H9 (cell line): ENCODE measurements around the gene FBXO31. TPM values are rescaled to one million over a fixed set of nuclear protein-coding genes. Genes with fewer than 3 reads are reported as not detected.

Experiments used
- DNase-seq: peaks from one replicate; pipeline ENCODE4 v3.0.0-alpha.2; 2017
- H2AFZ ChIP-seq: one replicate; pipeline ENCODE4 v1.6.1; 2013; ENCODE audit warnings: mild to moderate bottlenecking, low read length, control low read depth, moderate library complexity
- H2AK5ac ChIP-seq: 2 replicates; pipeline ENCODE4 v1.6.1; 2013; ENCODE audit warnings: low read length, control low read depth, mixed read lengths; ENCODE audit not compliant: insufficient read length
- H2BK120ac ChIP-seq: one replicate; pipeline ENCODE4 v1.6.1; 2013; ENCODE audit warnings: low read depth, mild to moderate bottlenecking, low read length, control low read depth, inconsistent platforms; ENCODE audit not compliant: poor library complexity, severe bottlenecking
- H2BK12ac ChIP-seq: 2 replicates; pipeline ENCODE4 v1.6.1; 2013; ENCODE audit warnings: low read length, control low read depth, mixed read lengths, low read depth; ENCODE audit not compliant: insufficient read length
- H2BK15ac ChIP-seq: 2 replicates; pipeline ENCODE4 v1.6.1; 2013; ENCODE audit warnings: low read depth, low read length, control low read depth
- H2BK20ac ChIP-seq: one replicate; pipeline ENCODE4 v1.6.1; 2013; ENCODE audit warnings: low read depth, mild to moderate bottlenecking, low read length, control low read depth, inconsistent platforms; ENCODE audit not compliant: poor library complexity, severe bottlenecking
- H2BK5ac ChIP-seq: 2 replicates; pipeline ENCODE4 v1.6.1; 2013; ENCODE audit warnings: low read length, control low read depth, mixed read lengths; ENCODE audit not compliant: insufficient read length
- H3K14ac ChIP-seq: 2 replicates; pipeline ENCODE4 v1.6.1; 2013; ENCODE audit warnings: low read length, control low read depth; ENCODE audit not compliant: insufficient read depth
- H3K18ac ChIP-seq: 2 replicates; pipeline ENCODE4 v1.6.1; 2013; ENCODE audit warnings: low read depth, mild to moderate bottlenecking, mixed read lengths, low read length, control low read depth; ENCODE audit not compliant: insufficient read length
- H3K23ac ChIP-seq: 2 replicates; pipeline ENCODE4 v1.6.1; 2013; ENCODE audit warnings: low read length, control low read depth, mixed read lengths, low read depth; ENCODE audit not compliant: insufficient read length
- H3K23me2 ChIP-seq: 2 replicates; pipeline ENCODE4 v1.6.1; 2013; ENCODE audit warnings: low read depth, mild to moderate bottlenecking, mixed read lengths, low read length, control low read depth; ENCODE audit not compliant: insufficient read length, poor library complexity, severe bottlenecking
- H3K27ac ChIP-seq: 2 replicates; pipeline ENCODE4 v1.5.1; 2013; ENCODE audit warnings: low read length, control low read depth, mixed read lengths, low read depth; ENCODE audit not compliant: insufficient read length
- H3K27me3 ChIP-seq: 2 replicates; pipeline ENCODE4 v1.6.1; 2013; ENCODE audit warnings: low read length, control low read depth, inconsistent platforms; ENCODE audit not compliant: insufficient read depth
- H3K4ac ChIP-seq: 2 replicates; pipeline ENCODE4 v1.6.1; 2013; ENCODE audit warnings: low read depth, mild to moderate bottlenecking, control low read depth, inconsistent platforms, low read length, moderate library complexity
- H3K4me1 ChIP-seq: 2 replicates; pipeline ENCODE4 v1.6.1; 2013; ENCODE audit warnings: low read length, control low read depth, inconsistent platforms; ENCODE audit not compliant: insufficient read depth
- H3K4me2 ChIP-seq: 2 replicates; pipeline ENCODE4 v1.6.1; 2013; ENCODE audit warnings: low read length, control low read depth, mixed read lengths; ENCODE audit not compliant: insufficient read length, insufficient read depth
- H3K56ac ChIP-seq: 2 replicates; pipeline ENCODE4 v1.6.1; 2013; ENCODE audit warnings: low read depth, mild to moderate bottlenecking, mixed read lengths, low read length, control low read depth; ENCODE audit not compliant: insufficient read length
- H3K79me1 ChIP-seq: 2 replicates; pipeline ENCODE4 v1.6.1; 2013; ENCODE audit warnings: low read depth, mild to moderate bottlenecking, moderate library complexity, low read length, control low read depth, inconsistent platforms; ENCODE audit not compliant: insufficient read depth, poor library complexity, severe bottlenecking
- H3K79me2 ChIP-seq: 2 replicates; pipeline ENCODE4 v1.6.1; 2013; ENCODE audit warnings: low read length, control low read depth, inconsistent platforms; ENCODE audit not compliant: insufficient read depth
- H3K9ac ChIP-seq: 2 replicates; pipeline ENCODE4 v1.6.1; 2013; ENCODE audit warnings: low read length, control low read depth, mixed read lengths; ENCODE audit not compliant: insufficient read length; ENCODE audit errors: extremely low read depth
- H3K9me3 ChIP-seq: one replicate; pipeline ENCODE4 v1.6.1; 2013; ENCODE audit warnings: low read depth, low read length, inconsistent platforms; ENCODE audit not compliant: control insufficient read depth
- H3T11ph ChIP-seq: one replicate; pipeline ENCODE4 v1.6.1; 2013; ENCODE audit warnings: mild to moderate bottlenecking, low read length, control low read depth, inconsistent platforms
- H4K20me1 ChIP-seq: one replicate; pipeline ENCODE4 v1.6.1; 2013; ENCODE audit not compliant: control insufficient read depth, insufficient read length, insufficient read depth
- H4K5ac ChIP-seq: 2 replicates; pipeline ENCODE4 v1.6.1; 2013; ENCODE audit warnings: low read depth, mild to moderate bottlenecking, mixed read lengths, low read length, control low read depth; ENCODE audit not compliant: insufficient read length
- H4K8ac ChIP-seq: replicated peaks from 2 replicates; pipeline ENCODE4 v1.6.1; 2013; ENCODE audit warnings: low read length, control low read depth, mixed read lengths, low read depth; ENCODE audit not compliant: insufficient read length
- H4K91ac ChIP-seq: 2 replicates; pipeline ENCODE4 v1.6.1; 2013; ENCODE audit warnings: low read depth, mild to moderate bottlenecking, moderate library complexity, mixed read lengths, low read length, control low read depth; ENCODE audit not compliant: insufficient read length
- H3K27ac Mint-ChIP-seq, 3 experiments: 2 replicates in 2 of 3; 3 replicates in 1 of 3; pipeline ENCODE4 v1.8.0; 2020 to 2021; ENCODE audit warnings: mixed read lengths in 3 of 3, mild to moderate bottlenecking in 1 of 3, moderate library complexity in 1 of 3
- H3K27me3 Mint-ChIP-seq: 2 replicates; pipeline ENCODE4 v1.8.0; 2021; ENCODE audit warnings: low read depth, mild to moderate bottlenecking, moderate library complexity, mixed read lengths
- H3K36me3 Mint-ChIP-seq, 3 experiments: 2 replicates in 2 of 3; 3 replicates in 1 of 3; pipeline ENCODE4 v1.8.0; 2020 to 2021; ENCODE audit warnings: low read depth in 3 of 3, mixed read lengths in 3 of 3; ENCODE audit not compliant: insufficient read depth in 1 of 3
- H3K4me1 Mint-ChIP-seq, 2 experiments: 2 replicates each; pipeline ENCODE4 v1.8.0; 2020; ENCODE audit warnings: mixed read lengths in 2 of 2
- H3K4me3 Mint-ChIP-seq, 2 experiments: 2 replicates in 1 of 2; 3 replicates in 1 of 2; pipeline ENCODE4 v1.8.0; 2020 to 2021; ENCODE audit warnings: mild to moderate bottlenecking in 2 of 2, mixed read lengths in 2 of 2, moderate library complexity in 1 of 2
- H3K9me3 Mint-ChIP-seq, 2 experiments: 2 replicates in 1 of 2; 3 replicates in 1 of 2; pipeline ENCODE4 v1.8.0; 2020; ENCODE audit warnings: mild to moderate bottlenecking in 2 of 2, mixed read lengths in 2 of 2, moderate library complexity in 1 of 2
- CTCF ChIP-seq: fragments of 200-600 bp; sonication (generic); conservative IDR thresholded peaks from 3 replicates; pipeline ENCODE4 v1.8.0; 2021; ENCODE audit warnings: antibody characterized with exemption, mild to moderate bottlenecking
- WGBS: extraction: QIAGEN DNeasy Blood & Tissue Kit; methylation state at CpG from one replicate; pipeline ENCODE4 v1.1.7; 2013; ENCODE audit warnings: missing lambda C conversion rate, low lambda C conversion rate, mixed read lengths; ENCODE audit not compliant: insufficient read length; ENCODE audit errors: extremely low coverage; 5-methylcytosine and 5-hydroxymethylcytosine counted together
- total RNA-seq: library from RNA; stranded (reverse); gene quantifications from 2 replicates; pipeline ENCODE4 v1.2.1, GENCODE V29; 2021

Gene FBXO31
- total RNA-seq, 1 experiment from 2014 or later: 24.2 TPM

DNA sequence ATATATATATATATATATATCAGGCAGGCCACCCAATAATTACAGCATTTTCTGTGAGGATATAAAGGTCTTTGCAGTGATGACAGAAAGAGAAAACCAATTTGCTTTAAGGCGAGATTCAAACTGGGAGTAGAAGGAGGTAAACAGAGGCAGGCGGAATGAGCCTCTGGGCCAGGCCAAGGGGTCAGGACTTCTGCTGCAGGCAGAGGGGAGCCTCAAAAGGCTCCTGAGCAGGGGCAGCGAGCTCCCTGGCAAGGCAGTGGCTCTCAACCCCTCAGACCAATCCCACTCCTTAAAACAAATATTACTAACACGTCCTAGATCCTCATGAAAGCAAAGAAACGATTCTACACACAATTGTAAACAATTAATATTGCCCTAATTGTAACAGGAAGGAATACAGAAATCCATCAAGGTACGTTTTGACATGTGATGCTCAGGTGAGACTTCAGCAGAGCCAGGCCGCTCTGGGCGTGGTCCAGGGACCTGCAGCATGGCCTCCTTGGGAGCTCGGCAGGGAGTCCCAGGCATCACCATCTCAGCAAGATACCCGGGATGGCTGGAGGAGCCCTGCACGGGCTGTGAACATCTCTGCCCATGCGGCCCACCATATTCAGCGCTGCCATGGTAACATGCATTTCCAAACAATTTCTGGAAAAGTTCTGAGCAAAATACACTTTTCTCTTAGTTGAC lies 18.4 kb downstream of the FBXO31 start:
- DNase-seq: no peak
- Histone ChIP-seq H2BK12ac (no peak overlapping the region), H3K9me3 (no peaks in the 10 kb centered on the region), H3K79me2 (no peaks in the 10 kb centered on the region; the same call in 1 of the 2 replicates), H3K9ac (no peak overlapping the region), H2AFZ (no peak overlapping the region), H3K4me1 (no peaks in the 10 kb centered on the region), H3K27ac (no peak overlapping the region), H2BK20ac (no peak overlapping the region), H4K5ac (no peak overlapping the region), H3K23ac (no peak overlapping the region), H3K27me3 (no peaks in the 10 kb centered on the region), H3K23me2 (no peaks in the 10 kb centered on the region), H3K14ac (no peak overlapping the region), H3K18ac (no peak overlapping the region), H3K56ac (no peak overlapping the region), H3K4me2 (no peak overlapping the region), H3K4ac (no peak overlapping the region), H4K91ac (no peak overlapping the region), H2AK5ac (no peak overlapping the region), H4K8ac (no peak overlapping the region), H4K20me1 (no peaks in the 10 kb centered on the region), H2BK15ac (no peak overlapping the region), H2BK5ac (no peak overlapping the region), H2BK120ac (no peak overlapping the region), H3K79me1 (peaks cover 7% of the 10 kb centered on the region), H3T11ph (no peak overlapping the region)
- Mint-ChIP-seq H3K9me3 (no peaks in the 10 kb centered on the region), H3K27ac (no peak overlapping the region), H3K4me3 (no peak overlapping the region), H3K36me3 (peaks cover 2 to 24% (median 7%) of the 10 kb centered on the region in 3 experiments; a peak in 6 of 7 replicates), H3K4me1 (peaks cover 14 to 18% of the 10 kb centered on the region in 2 experiments), H3K27me3 (no peaks in the 10 kb centered on the region)
- WGBS: no CpG with 5 or more reads among the region's 13 CpGs
- no peak for TF ChIP-seq CTCF
